IPS DF 6.9 (cell line): ENCODE measurements around the gene PARP11.
"Not testable (repeated sequence)": the region's sequence is repeated elsewhere in the genome, so short reads cannot be mapped to it uniquely, and the experiment has no call there.

Source experiments
- DNase-seq: peaks from one replicate; pipeline ENCODE4 v3.0.0-alpha.2; 2013; ENCODE audit warnings: low read depth, low spot score
- H3K27ac ChIP-seq: one replicate; pipeline ENCODE4 v1.5.1; 2013; ENCODE audit warnings: low read length, control low read depth
- H3K27me3 ChIP-seq: 2 replicates; pipeline ENCODE4 v1.6.1; 2013; ENCODE audit warnings: mild to moderate bottlenecking, low read length; ENCODE audit not compliant: control insufficient read depth, insufficient read depth
- H3K36me3 ChIP-seq: 2 replicates; pipeline ENCODE4 v1.6.1; 2013; ENCODE audit warnings: low read length; ENCODE audit not compliant: control insufficient read depth, insufficient read depth
- H3K4me1 ChIP-seq: 2 replicates; pipeline ENCODE4 v1.6.1; 2013; ENCODE audit warnings: low read length; ENCODE audit not compliant: control insufficient read depth, insufficient read depth
- H3K4me3 ChIP-seq: 2 replicates; pipeline ENCODE4 v1.5.1; 2013; ENCODE audit warnings: mild to moderate bottlenecking, low read length
- H3K9me3 ChIP-seq: 2 replicates; pipeline ENCODE4 v1.6.1; 2013; ENCODE audit warnings: low read length, inconsistent platforms; ENCODE audit not compliant: control insufficient read depth, insufficient read depth
- WGBS: extraction: QIAGEN DNeasy Blood & Tissue Kit; methylation state at CpG from one replicate; pipeline ENCODE4 v1.1.7; 2013; ENCODE audit warnings: mixed read lengths, missing lambda C conversion rate; ENCODE audit not compliant: insufficient read length, insufficient coverage; 5-methylcytosine and 5-hydroxymethylcytosine counted together

The PARP11 gene

DNA sequence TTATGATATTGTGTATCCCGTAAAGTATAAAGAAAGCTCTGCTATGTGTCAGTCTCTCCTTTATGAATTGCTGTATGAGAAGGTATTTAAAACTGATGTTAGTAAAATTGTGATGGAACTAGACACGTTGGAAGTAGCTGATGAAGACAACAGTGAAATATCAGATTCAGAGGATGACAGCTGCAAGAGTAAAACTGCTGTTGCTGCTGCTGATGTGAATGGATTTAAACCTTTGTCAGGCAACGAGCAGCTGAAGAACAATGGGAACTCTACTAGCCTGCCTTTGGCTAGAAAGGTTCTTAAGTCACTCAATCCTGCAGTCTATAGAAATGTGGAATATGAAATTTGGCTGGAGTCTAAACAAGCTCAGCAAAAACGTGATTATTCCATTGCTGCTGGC is 33.5 kb downstream of the PARP11 start:
- not testable (repeated sequence) for H3K4me3 ChIP-seq, H3K36me3 ChIP-seq, H3K27ac ChIP-seq, H3K4me1 ChIP-seq, H3K9me3 ChIP-seq, H3K27me3 ChIP-seq, DNase-seq
- WGBS, result no CpG with 5 or more reads among the region's 4 CpGs

DNA sequence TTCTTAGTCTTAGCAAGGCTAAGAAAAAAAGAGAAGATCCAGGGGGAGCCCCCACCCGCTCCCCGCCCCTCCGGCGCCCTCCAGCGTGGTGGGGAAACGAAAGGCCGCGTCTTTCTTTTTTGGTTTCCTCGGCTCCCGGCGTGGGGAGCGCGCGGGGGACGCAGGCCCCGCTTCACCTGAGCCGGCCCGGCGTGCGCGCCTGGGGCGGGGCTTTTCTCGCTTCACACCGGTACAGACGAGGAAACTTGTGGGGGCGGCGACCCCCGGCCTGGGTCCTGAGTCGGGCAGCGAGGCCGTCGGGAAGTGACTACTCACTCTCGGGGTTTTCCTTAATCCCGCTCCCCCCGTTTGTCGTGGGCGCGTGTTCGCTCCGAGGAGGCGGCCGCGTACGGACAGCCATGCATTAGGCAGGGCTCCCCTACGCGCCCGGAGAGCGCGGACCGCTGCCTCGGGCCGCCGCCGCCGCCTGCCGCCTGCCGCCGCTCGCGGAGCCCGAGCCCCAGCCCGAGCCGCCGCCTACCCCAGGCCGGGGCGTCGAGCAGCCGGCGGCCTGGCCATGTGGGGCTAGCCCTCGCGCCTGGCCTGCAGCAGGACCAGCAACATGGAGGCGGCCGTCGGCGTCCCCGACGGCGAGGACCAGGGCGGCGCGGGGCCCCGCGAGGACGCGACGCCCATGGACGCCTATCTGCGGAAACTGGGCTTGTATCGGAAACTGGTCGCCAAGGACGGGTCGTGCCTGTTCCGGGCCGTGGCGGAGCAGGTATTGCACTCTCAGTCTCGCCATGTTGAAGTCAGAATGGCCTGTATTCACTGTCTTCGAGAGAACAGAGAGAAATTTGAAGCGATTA is 34.3 kb downstream of the PARP11 start:
- not testable (repeated sequence) for H3K27me3 ChIP-seq, H3K9me3 ChIP-seq, H3K4me3 ChIP-seq, H3K36me3 ChIP-seq, H3K4me1 ChIP-seq, H3K27ac ChIP-seq, DNase-seq
- no CpG with 5 or more reads among the region's 98 CpGs for WGBS

DNA sequence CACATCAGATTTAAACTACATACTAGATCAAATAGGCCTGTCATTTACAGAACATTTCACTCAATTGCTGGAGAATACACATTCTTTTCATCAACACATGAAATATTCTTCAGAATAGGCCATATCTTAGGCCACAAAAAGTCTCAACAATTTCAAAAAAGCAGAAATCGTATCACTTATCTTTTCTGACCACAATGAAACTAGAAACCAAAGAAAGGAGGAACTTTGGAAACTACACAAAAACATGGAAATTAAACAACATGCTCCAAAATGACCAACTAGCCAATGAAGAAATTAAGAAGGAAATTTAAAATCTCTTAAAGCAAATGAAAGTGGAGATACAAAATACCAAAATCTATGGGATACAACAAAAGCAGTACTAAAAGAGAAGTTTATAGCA is 35.1 kb downstream of the PARP11 start:
- Histone ChIP-seq H3K36me3 (no peaks in the 10 kb centered on the region), H3K27me3 (no peaks in the 10 kb centered on the region), H3K27ac (no peak overlapping the region), H3K4me3 (no peak overlapping the region), H3K9me3 (no peaks in the 10 kb centered on the region), H3K4me1 (peaks cover 1% of the 10 kb centered on the region; the same call in 1 of the 2 replicates)
- no CpG with 5 or more reads among the region's 1 CpG for WGBS
- no peak for DNase-seq

DNA sequence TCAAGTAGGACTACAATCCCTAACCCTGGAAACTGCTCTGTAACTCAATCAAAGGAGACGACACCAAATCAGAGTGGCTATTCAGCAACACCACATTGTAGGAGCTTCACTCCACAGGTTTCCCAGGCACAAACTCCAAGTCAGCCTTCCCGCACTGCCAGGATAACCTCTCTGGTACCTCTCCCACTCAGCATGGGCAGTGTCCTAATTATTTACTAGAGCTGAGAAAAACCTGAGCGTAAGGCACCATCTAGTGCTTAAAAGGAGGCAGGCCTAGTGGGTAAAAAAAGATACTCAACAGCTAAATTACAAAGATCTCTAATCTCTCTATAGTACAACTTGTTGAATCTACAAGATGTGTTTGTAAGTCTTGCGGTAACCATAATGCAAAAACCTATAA is 36.1 kb downstream of the PARP11 start:
- Histone ChIP-seq H3K27me3 (no peaks in the 10 kb centered on the region), H3K27ac (no peak overlapping the region), H3K4me3 (no peak overlapping the region), H3K9me3 (no peaks in the 10 kb centered on the region), H3K36me3 (no peaks in the 10 kb centered on the region), H3K4me1 (peaks cover 1% of the 10 kb centered on the region; the same call in 1 of the 2 replicates)
- no CpG with 5 or more reads among the region's 4 CpGs for WGBS
- no peak for DNase-seq

DNA sequence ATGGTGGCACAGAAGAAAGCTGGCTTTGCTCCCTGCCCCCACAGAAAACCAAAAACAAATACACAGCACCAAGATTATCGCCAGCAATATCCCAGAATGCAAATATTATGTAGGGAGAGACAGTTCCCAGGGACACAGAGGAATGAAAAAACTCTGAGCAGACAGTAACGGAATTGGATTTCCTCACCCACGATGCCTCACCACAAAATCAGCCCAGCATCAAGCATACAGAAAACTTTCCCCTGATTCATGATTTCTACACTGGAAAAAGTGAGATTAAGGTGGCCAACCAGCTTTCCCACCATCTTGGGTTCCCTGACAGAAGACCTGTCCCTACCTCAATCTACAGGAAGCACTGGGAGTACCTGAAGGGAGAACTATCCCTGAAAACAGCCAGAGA is 36.6 kb downstream of the PARP11 start:
- WGBS, result no CpG with 5 or more reads among the region's 3 CpGs
- no peaks in the 10 kb centered on the region for H3K27me3 ChIP-seq
- no peaks in the 10 kb centered on the region for H3K9me3 ChIP-seq
- DNase-seq, result no peak
- no peaks in the 10 kb centered on the region for H3K36me3 ChIP-seq
- peaks cover 1% of the 10 kb centered on the region; the same call in 1 of the 2 replicates for H3K4me1 ChIP-seq
- H3K27ac ChIP-seq, result no peak overlapping the region
- H3K4me3 ChIP-seq, result no peak overlapping the region

DNA sequence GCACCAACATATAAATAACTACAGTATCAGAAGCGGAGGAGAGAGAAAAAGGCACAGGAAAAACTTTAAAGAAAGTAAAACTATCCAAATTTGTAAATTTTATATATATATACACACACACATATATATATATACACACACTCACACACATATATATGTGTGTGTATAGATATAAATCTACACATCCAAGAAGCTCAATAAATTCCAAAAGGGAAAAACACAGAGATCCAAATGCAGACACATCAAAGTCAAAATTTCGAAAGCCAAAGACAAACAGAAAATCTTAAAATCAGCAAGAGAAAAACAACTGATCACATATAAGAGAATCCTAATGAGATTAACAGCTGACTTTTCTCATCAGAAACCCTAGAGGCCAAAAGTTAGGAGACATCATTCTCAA is 37.3 kb downstream of the PARP11 start:
- H3K4me3 ChIP-seq, result no peak overlapping the region
- H3K9me3 ChIP-seq, result no peaks in the 10 kb centered on the region
- no CpG with 5 or more reads among the region's 2 CpGs for WGBS
- no peak overlapping the region for H3K27ac ChIP-seq
- peaks cover 1% of the 10 kb centered on the region; the same call in 1 of the 2 replicates for H3K4me1 ChIP-seq
- no peaks in the 10 kb centered on the region for H3K27me3 ChIP-seq
- no peak for DNase-seq
- no peaks in the 10 kb centered on the region for H3K36me3 ChIP-seq

DNA sequence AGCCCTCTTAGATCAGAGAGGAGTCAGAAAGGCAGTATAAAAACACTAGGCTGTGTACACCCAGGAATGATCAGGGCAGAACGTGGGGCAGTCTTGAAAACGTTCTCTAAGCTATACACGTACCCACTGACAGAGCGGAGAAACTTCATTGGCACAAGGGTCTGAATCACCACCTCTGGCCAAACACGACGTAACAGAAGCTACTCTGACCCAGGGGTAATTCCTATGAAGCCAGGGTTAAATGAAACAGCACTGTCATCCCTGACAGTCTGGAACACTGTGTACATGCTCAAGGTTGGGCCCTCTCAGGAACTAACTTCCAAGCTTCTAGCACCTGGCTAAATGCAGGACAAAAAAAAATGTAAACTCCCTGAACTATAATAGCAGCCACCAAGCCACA is 38.4 kb downstream of the PARP11 start:
- no peaks in the 10 kb centered on the region for H3K9me3 ChIP-seq
- WGBS, result no CpG with 5 or more reads among the region's 6 CpGs
- no peak overlapping the region for H3K27ac ChIP-seq
- no peak for DNase-seq
- no peak overlapping the region for H3K4me3 ChIP-seq
- H3K36me3 ChIP-seq, result no peaks in the 10 kb centered on the region
- no peaks in the 10 kb centered on the region for H3K27me3 ChIP-seq
- peaks cover 1% of the 10 kb centered on the region; the same call in 1 of the 2 replicates for H3K4me1 ChIP-seq

DNA sequence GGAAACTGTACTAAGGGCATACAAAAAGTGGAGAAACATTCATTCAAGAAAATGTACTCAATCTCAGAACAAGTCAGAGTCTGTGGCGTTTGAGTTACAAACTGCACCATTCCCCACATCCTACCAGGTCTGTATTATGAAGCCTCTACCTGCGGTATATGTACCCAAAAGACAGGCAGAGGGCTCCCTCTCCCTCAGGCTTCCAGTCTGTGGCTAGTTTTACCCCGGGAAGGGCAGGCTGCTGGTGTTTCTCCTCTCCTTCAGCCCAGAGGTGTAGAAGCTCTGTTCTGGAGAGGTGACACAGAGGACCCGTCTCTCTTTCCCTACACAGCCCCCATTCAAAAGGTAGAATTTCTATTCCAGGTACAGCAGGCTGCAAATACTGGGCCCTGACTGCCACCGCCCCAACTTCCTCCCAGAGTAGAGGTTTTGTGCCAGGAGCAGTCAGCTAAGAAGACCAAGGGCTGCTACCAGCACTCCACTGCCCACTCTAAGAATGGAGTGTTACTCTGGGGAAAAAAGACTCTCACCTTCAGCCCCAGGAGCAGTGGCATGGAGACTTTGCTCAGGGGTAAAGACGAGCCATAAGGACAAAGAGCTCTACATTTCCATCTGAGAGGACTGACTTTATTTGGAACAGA is 39.4 kb downstream of the PARP11 start:
- Histone ChIP-seq H3K27ac (no peak overlapping the region), H3K4me1 (peaks cover 1% of the 10 kb centered on the region; the same call in 1 of the 2 replicates), H3K36me3 (no peaks in the 10 kb centered on the region), H3K27me3 (no peaks in the 10 kb centered on the region), H3K9me3 (no peaks in the 10 kb centered on the region), H3K4me3 (no peak overlapping the region)
- DNase-seq, result no peak
- WGBS, result no CpG with 5 or more reads among the region's 6 CpGs

DNA sequence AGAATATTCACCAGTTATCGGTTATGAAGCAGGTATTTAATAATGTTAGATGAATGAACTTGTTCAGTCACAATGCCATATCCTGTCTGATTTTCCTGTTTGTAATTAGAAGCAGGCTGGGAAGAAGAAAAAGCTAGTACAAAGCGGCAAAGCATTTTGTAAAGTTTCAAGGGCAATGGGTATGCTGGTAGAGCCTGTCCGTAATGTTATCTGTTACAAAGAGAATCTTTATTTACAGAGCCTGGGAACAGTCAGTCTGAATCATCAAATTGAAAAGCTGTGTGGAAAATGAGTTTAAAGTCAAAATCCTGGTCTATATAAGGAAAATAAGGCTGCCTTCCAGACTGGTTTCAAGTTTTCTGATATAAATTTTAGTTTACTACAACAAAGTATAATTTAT is 40.5 kb downstream of the PARP11 start:
- no CpG with 5 or more reads among the region's 3 CpGs for WGBS
- Histone ChIP-seq H3K4me1 (peaks cover 1% of the 10 kb centered on the region; the same call in 1 of the 2 replicates), H3K4me3 (no peak overlapping the region), H3K9me3 (no peaks in the 10 kb centered on the region), H3K27ac (no peak overlapping the region), H3K36me3 (no peaks in the 10 kb centered on the region), H3K27me3 (no peaks in the 10 kb centered on the region)
- no peak for DNase-seq

DNA sequence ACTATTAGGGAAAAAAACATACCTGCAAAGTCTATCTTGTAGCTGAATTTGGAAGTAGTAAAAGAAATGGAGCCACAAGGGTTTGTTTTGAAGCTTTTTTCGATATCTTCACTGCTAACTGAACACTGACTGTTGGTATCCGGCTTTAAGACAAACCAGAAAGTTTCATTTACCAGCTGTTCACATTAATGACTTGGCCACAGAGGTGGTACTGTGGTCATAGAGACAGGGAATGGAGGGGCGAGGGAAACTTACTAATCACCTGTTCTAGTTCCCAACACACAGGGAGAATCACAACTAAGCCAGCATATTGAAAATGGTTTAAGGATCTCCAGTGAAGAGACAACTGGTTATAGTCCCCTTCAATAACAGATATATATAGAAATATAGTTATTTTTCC is 44.3 kb downstream of the PARP11 start:
- Histone ChIP-seq H3K27me3 (no peaks in the 10 kb centered on the region), H3K4me1 (peaks cover under 1% of the 10 kb centered on the region; the same call in 1 of the 2 replicates), H3K9me3 (no peaks in the 10 kb centered on the region), H3K36me3 (no peaks in the 10 kb centered on the region), H3K4me3 (no peak overlapping the region), H3K27ac (no peak overlapping the region)
- no peak for DNase-seq
- WGBS, result no CpG with 5 or more reads among the region's 3 CpGs
